Urothelium cell line (cell line): ENCODE measurements around the gene CTDSPL2.
"Not testable (repeated sequence)": the region's sequence is repeated elsewhere in the genome, so short reads cannot be mapped to it uniquely, and the experiment has no call there.

ENCODE experiments used
- DNase-seq: peaks from one replicate; pipeline ENCODE4 v3.0.0; 2011; ENCODE audit warnings: low spot score, mixed read lengths
- FAIRE-seq: peaks from 2 replicates; lab custom pipeline; 2011; peaks lifted over from hg19 to GRCh38; lab: Jason Lieb, UNC

CTDSPL2 gene

GRCh38 chr15:44537735-44538240 is 110.4 kb downstream of the CTDSPL2 start:
- DNase-seq (peak; percentile 10), FAIRE-seq (no peak)

- FAIRE-seq (no peak), DNase-seq (peak; percentile 11)
Measured at GRCh38 chr15:44541282-44541958, 114.0 kb downstream of the CTDSPL2 start.

- DNase-seq, result no peak
- no peak for FAIRE-seq
Measured at GRCh38 chr15:44542596-44542995, 115.2 kb downstream of the CTDSPL2 start.

GRCh38 chr15:44544745-44545144 is 117.3 kb downstream of the CTDSPL2 start:
- FAIRE-seq, DNase-seq: not testable (repeated sequence)

DNA sequence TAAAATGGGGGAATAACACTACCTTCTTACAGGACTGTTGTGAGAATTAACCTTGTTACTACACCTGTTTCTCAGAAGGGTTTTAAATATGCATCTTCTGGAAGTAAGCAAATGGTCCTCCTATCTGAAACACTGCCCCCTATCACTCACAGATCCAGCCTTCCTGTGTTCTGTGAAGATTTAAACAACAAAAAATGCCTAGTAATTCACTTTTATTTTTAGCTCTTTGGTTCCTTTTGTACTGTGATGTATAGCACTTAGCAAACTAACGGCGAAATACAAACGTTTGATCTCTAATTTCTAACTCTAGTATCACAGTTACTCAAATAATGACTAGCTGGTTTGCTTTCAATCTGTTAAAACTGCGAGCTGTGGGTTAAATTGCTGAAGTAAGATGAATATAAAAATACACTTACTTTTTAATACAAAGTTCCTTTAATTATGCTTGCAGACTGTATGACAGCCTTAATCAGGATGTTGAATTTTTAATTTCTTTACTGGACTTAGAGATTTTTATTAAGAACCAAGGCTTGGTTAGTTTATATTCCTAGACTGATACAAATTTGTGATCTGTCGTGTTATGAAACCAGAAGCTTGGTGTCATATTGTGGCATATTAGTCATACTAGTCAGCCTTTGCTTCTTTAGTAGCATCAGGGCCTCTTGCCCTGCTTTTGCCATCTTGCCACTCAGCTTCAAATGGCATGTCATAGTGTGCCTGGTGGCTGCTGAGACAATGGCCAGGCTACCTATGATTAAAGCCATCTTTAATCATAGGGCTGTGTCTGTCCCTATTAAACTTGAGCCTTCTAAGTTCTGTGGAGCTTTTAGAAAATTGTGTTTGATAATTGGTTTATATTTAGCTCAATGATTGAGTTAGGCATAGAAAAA is 118.7 kb downstream of the CTDSPL2 start:
- no peak for FAIRE-seq
- no peak for DNase-seq

DNA sequence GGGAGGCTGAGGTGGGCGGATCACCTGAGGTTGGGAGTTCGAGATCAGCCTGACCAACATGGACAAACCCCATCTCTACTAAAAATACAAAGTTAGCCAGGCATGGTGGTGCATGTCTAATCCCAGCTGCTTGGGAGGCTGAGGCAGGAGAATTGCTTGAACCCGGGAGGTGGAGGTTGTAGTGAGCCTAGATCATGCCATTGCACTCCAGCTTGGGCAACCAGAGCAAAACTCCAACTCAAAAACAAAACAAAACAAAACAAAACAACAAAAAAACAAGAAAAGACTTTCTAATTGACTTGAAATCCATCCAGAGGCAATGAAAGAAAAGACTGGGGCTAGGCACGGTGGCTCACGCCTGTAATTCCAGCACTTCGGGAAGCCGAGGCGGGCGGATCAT is 121.7 kb downstream of the CTDSPL2 start:
- not testable (repeated sequence) for FAIRE-seq

GRCh38 chr15:44550256-44550655 is 122.8 kb downstream of the CTDSPL2 start:
- DNase-seq, result no peak

More for the DNA sequence above, 121.7 kb downstream of the CTDSPL2 start:
- not testable (repeated sequence) for DNase-seq

GRCh38 chr15:44550734-44551133 is 123.3 kb downstream of the CTDSPL2 start:
- no peak for FAIRE-seq
- DNase-seq, result no peak

More at GRCh38 chr15:44550256-44550655, 122.8 kb downstream of the CTDSPL2 start:
- FAIRE-seq, result no peak

- DNase-seq, result no peak
- no peak for FAIRE-seq
Measured at GRCh38 chr15:44554934-44555723, 127.7 kb downstream of the CTDSPL2 start.

- FAIRE-seq, DNase-seq: not testable (repeated sequence)
Measured at GRCh38 chr15:44560926-44561325, 133.5 kb downstream of the CTDSPL2 start.

- DNase-seq (no peak), FAIRE-seq (no peak)
Measured at GRCh38 chr15:44565387-44566154, 138.1 kb downstream of the CTDSPL2 start.

DNA sequence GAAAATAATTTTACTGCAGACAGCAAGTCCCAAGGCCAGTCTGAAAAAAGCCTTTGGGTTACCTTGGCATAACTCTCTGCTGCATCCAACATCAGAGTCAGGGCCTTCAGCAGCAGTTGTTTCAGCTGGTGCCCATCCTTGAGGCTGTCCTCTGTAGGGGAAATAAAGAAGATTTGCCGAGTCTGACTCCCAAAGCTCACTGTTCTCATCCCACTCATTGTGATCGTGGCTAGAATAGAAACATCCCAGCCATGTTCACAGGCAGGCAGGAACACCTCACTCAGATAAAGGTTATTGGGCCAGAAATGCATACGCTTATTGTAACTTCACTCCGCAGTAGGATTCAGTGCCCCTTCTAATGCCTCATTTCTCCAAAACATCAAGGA is 138.7 kb downstream of the CTDSPL2 start:
- no peak for FAIRE-seq

GRCh38 chr15:44568338-44568737 is 140.9 kb downstream of the CTDSPL2 start:
- DNase-seq (no peak), FAIRE-seq (no peak)

More for the DNA sequence above, 138.7 kb downstream of the CTDSPL2 start:
- no peak for DNase-seq

DNA sequence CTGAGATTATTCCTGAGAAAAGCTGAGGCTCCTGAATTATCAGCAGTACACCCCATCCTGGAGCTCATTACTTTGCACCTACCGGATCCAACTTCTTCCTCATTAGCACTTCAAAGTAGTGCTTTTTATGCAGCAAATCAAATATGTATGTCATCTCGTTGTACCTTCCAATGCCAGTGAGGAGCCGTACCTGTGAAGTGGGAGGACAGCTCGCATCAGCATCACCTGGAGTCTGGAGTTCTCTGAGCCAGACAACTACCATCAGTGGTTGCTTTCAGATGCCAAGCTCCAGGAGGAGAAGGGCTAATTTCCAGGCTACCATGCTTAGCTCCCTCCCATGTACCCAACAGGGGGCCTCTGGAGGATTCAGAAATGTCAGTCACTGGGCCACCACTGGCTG is 141.9 kb downstream of the CTDSPL2 start:
- FAIRE-seq (no peak), DNase-seq (no peak)

- DNase-seq, result no peak
- FAIRE-seq, result no peak
Measured at GRCh38 chr15:44570361-44570760, 142.9 kb downstream of the CTDSPL2 start.

- DNase-seq (no peak), FAIRE-seq (no peak)
Measured at GRCh38 chr15:44573386-44573785, 146.0 kb downstream of the CTDSPL2 start.

DNA sequence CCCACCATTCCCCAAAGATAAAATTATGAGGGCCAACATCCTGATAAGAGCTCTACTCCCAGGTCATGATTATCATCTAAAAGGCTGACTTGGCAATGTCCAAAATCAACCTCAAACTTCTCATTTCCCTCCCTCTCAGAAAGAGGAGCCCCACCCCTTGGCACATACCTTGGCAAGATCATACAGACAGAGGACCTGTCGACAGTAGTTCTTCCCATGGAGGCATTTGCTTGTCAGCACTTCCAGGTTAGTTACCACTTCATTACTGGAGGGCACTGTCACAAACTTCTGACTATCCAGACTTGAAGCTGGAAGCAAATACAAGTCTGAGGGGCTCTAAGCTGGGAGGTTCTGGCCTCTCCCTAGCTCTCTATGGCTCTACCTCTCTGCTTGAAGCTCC is 147.3 kb downstream of the CTDSPL2 start:
- no peak for FAIRE-seq
- no peak for DNase-seq
